Measurements from ENCODE around the gene RSAD1. TPM values are rescaled to one million over a fixed set of nuclear protein-coding genes. Genes with fewer than 3 reads are reported as not detected.
A peak's percentile ranks its signal among the peaks of the same experiment; 100 is the strongest.

RSAD1 gene
- total RNA-seq, 2 donors from 2014 or later: 33.7 to 44.1 TPM

- intact Hi-C loops (cut with DNase I): no loop called here
- no peak for DNase-seq (ENCODE audit: low spot score)
- H3K4me3 ChIP-seq: no peak overlapping the region
- no peaks in the 10 kb centered on the region for H3K27me3 ChIP-seq (replicated peaks; ENCODE audit: insufficient read depth)
- WGBS: 80% methylated on average over 8 of the region's 8 CpGs
- TF ChIP-seq CTCF (IDR thresholded peaks at IDR 0.05) (no peak), POLR2AphosphoS5 (IDR thresholded peaks at IDR 0.05) (no peak), POLR2A (IDR thresholded peaks at IDR 0.05) (no peak)
- H3K36me3 ChIP-seq: no peaks in the 10 kb centered on the region
- no peaks in the 10 kb centered on the region for H3K9me3 ChIP-seq
- H3K4me1 ChIP-seq (replicated peaks): peaks cover 4% of the 10 kb centered on the region
- peak overlapping the region in 1 of 2 donors; percentile 20 for H3K27ac ChIP-seq
These were observed 40.6 kb downstream of the RSAD1 start for GRCh38 chr17:50519141-50519834.

GRCh38 chr17:50520483-50520882, 41.8 kb downstream of the RSAD1 start:
- 86% methylated on average over 2 of the region's 2 CpGs for WGBS
- intact Hi-C loops (cut with DNase I): no loop called here
- no peaks in the 10 kb centered on the region for H3K27me3 ChIP-seq (replicated peaks; ENCODE audit: insufficient read depth)

DNA sequence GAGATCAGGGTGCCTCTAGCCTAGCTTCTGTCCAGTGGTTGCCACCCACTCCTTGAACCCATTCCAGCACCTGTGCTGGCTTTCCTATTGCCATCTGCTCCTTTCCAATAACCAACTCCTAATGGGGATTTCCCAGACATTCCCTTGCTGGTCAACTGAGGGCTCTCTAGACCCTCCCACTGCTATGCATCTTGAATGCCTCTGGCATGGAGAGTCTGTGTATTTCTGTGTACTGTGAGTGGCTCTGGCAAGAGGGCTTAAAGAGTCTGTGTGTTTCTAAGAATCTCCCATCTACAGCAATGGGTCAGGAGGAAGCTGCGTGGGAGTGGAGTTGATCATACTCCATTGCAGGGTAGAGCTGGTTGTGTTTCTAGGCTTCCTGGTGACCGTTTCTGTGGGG, 42.9 kb downstream of the RSAD1 start:
- no peak overlapping the region for H3K4me3 ChIP-seq
- DNase-seq (ENCODE audit: low spot score): no peak
- no peaks in the 10 kb centered on the region for H3K27me3 ChIP-seq (replicated peaks; ENCODE audit: insufficient read depth)
- H3K27ac ChIP-seq: no peak overlapping the region
- no peaks in the 10 kb centered on the region for H3K36me3 ChIP-seq
- intact Hi-C loops (cut with DNase I): no loop called here
- no peaks in the 10 kb centered on the region for H3K9me3 ChIP-seq
- 88% methylated on average over 2 of the region's 2 CpGs for WGBS
- H3K4me1 ChIP-seq (replicated peaks): peaks cover 4% of the 10 kb centered on the region
- TF ChIP-seq POLR2AphosphoS5 (IDR thresholded peaks at IDR 0.05) (no peak), CTCF (IDR thresholded peaks at IDR 0.05) (no peak), POLR2A (IDR thresholded peaks at IDR 0.05) (no peak)

More at GRCh38 chr17:50520483-50520882, 41.8 kb downstream of the RSAD1 start:
- no peak overlapping the region for H3K27ac ChIP-seq
- H3K4me1 ChIP-seq (replicated peaks): peaks cover 4% of the 10 kb centered on the region
- H3K9me3 ChIP-seq: no peaks in the 10 kb centered on the region
- TF ChIP-seq CTCF (IDR thresholded peaks at IDR 0.05) (no peak), POLR2A (IDR thresholded peaks at IDR 0.05) (no peak), POLR2AphosphoS5 (IDR thresholded peaks at IDR 0.05) (no peak)
- H3K36me3 ChIP-seq: no peaks in the 10 kb centered on the region
- H3K4me3 ChIP-seq: no peak overlapping the region
- no peak for DNase-seq (ENCODE audit: low spot score)

DNA sequence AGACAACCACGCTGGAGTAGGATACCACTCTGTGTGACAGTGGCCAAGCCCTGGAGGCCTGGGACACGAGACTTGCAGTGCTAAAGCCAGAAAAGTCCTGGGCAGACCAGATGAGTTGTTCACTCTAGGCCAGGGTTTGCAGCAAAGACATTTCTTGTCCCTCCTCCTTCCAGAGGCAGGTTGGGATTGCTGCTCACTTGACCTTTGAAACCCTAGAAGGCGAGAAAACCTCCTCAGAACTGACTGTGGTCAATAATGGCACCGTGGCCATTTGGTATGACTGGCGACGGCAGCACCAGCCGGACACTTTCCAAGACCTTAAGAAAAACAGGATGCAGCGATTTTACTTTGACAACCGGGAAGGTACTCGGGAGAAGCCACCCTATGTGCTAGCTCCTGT, 44.1 kb downstream of the RSAD1 start:
- TF ChIP-seq POLR2AphosphoS5 (IDR thresholded peaks at IDR 0.05) (no peak), POLR2A (IDR thresholded peaks at IDR 0.05) (no peak), CTCF (IDR thresholded peaks at IDR 0.05) (no peak)
- intact Hi-C loops (cut with DNase I): no loop called here
- H3K4me1 ChIP-seq (replicated peaks): peaks cover 4% of the 10 kb centered on the region
- no peaks in the 10 kb centered on the region for H3K36me3 ChIP-seq
- no peak overlapping the region for H3K4me3 ChIP-seq
- WGBS: 84% methylated on average over 10 of the region's 10 CpGs
- no peak overlapping the region for H3K27ac ChIP-seq
- DNase-seq (ENCODE audit: low spot score): no peak
- no peaks in the 10 kb centered on the region for H3K9me3 ChIP-seq
- no peaks in the 10 kb centered on the region for H3K27me3 ChIP-seq (replicated peaks; ENCODE audit: insufficient read depth)

DNA sequence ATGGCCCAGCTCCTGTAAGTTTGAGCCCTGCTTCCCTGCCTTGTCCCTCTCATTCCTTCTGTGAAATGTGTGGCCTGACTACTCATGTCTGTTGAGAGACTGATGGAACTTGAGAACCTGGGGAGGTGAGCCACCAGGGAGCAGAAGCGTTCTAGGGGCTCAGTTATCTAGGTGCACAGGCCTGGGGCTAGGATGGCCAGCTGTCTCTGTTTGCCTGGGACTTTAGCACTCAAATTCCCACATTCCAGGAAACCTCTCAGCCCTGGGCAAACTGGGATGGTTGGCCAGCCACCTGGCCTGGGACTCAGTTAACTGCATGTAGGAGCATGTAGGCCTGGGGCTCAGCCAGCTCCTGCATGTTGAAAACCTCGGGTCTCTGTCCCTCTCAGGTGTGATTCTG, 44.5 kb downstream of the RSAD1 start:
- intact Hi-C loops (cut with DNase I): no loop called here
- no peaks in the 10 kb centered on the region for H3K9me3 ChIP-seq
- H3K27ac ChIP-seq: no peak overlapping the region
- no peak overlapping the region for H3K4me3 ChIP-seq
- no peaks in the 10 kb centered on the region for H3K27me3 ChIP-seq (replicated peaks; ENCODE audit: insufficient read depth)
- H3K4me1 ChIP-seq (replicated peaks): peaks cover 4% of the 10 kb centered on the region
- WGBS: 47% methylated on average over 2 of the region's 2 CpGs
- DNase-seq (ENCODE audit: low spot score): peak; percentile 72
- no peaks in the 10 kb centered on the region for H3K36me3 ChIP-seq
- no peak for TF ChIP-seq CTCF (IDR thresholded peaks at IDR 0.05)
- TF ChIP-seq POLR2A (IDR thresholded peaks at IDR 0.05): no peak
- peak; percentile 52 for TF ChIP-seq POLR2AphosphoS5 (IDR thresholded peaks at IDR 0.05)
